NOMO-1 treated with dmso at 0.1 percent for 144 hours (cell line): ENCODE data around the gene CLIP2.
"Not testable (repeated sequence)": the region's sequence is repeated elsewhere in the genome, so short reads cannot be mapped to it uniquely, and the experiment has no call there.

Experiments
- DNase-seq: peaks from one replicate; lab custom pipeline; 2025; ENCODE audit not compliant: unreplicated experiment; lab: John Stamatoyannopoulos, UW

Gene CLIP2

GRCh38 chr7:74289018-74289658, at the start of gene CLIP2:
Gene CLIP2, plus strand, starts transcription at chr7:74289407. Its CDS starts 28,140 bp downstream, at chr7:74317547.
- peak; percentile 94 for DNase-seq

GRCh38 chr7:74240482-74240881, 48.7 kb upstream of the CLIP2 start:
- no peak for DNase-seq

DNA sequence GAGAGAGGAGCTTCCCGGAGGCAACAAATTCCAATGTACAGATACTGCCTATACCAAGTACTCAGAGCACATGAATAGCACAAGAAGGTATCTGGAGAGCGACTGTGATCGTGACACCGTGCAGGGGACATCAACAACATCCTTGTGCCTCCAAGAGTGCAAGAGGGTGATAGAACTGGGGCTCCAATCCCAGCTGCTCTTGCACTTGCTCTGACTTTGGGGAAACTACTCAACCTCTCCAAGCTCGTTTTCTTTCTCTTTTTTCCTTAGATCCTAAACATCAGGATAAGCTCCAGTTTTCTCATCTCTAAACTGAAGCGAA, 47.1 kb upstream of the CLIP2 start:
- DNase-seq = no peak

- DNase-seq = no peak
These were observed 42.7 kb upstream of the CLIP2 start for GRCh38 chr7:74246497-74246896.

- no peak for DNase-seq
These were observed 41.1 kb upstream of the CLIP2 start for GRCh38 chr7:74248156-74248555.

- not testable (repeated sequence) for DNase-seq
These were observed 40.1 kb upstream of the CLIP2 start for GRCh38 chr7:74249058-74249457.

DNA sequence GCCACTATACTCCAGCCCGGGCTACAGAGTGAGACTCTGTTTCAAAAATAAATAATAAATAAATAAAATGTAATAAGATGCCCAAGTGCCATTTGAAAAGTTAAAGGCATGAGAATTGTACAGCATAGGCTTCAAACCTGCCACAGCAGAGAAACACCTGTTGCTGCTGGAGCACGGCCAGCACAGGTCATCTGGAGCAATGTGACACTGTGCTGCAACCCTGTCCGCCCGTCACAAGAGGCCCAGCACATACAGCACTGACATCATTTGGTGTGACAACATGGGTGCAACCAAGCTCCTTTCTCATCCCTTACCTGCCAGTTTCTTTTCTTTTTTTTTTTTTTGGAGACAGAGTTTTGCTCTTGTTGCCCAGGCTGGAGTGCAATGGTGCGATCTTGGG, 36.3 kb upstream of the CLIP2 start:
- DNase-seq = no peak

DNA sequence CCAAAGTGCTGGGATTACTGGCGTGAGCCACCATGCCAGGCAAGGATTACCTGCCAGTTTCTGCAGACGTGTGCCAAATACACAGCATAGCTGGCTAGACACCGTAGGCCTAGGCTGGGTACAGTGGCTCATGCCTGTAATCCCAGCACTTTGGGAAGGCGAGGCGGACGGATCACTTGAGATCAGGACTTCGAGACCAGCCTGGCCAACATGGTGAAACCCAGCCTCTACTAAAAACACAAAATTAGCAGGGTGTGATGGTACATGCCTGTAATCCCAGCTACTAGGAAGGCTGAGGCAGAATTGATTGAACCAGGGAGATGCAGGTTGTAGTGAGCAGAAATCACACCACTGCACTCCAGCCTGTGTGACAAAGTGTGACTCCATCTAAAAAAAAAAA, 35.9 kb upstream of the CLIP2 start:
- no peak for DNase-seq

DNA sequence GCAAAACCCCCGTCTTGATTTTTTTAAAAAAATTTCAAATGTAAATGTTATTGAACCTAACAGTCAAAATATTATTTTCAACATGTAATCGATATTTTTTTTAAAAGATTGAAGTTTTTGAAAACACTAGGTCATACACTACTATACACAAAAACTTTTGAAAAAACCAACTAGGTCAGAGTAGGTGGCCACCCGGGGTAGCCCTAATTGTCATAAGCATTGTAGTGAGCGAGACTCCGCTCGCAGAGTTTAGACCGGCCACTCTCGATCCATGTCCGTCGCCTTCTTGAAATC, 35.4 kb upstream of the CLIP2 start:
- no peak for DNase-seq

GRCh38 chr7:74254129-74254857, 34.9 kb upstream of the CLIP2 start, which contains the start of gene RFC2:
Gene RFC2, minus strand, starts transcription at chr7:74254399. Its CDS starts 16 bp downstream, at chr7:74254383.
- peak; percentile 100 for DNase-seq

- DNase-seq = no peak
These were observed 34.3 kb upstream of the CLIP2 start for GRCh38 chr7:74254858-74255379.

GRCh38 chr7:74255461-74255860, 33.7 kb upstream of the CLIP2 start:
- DNase-seq = not testable (repeated sequence)

DNA sequence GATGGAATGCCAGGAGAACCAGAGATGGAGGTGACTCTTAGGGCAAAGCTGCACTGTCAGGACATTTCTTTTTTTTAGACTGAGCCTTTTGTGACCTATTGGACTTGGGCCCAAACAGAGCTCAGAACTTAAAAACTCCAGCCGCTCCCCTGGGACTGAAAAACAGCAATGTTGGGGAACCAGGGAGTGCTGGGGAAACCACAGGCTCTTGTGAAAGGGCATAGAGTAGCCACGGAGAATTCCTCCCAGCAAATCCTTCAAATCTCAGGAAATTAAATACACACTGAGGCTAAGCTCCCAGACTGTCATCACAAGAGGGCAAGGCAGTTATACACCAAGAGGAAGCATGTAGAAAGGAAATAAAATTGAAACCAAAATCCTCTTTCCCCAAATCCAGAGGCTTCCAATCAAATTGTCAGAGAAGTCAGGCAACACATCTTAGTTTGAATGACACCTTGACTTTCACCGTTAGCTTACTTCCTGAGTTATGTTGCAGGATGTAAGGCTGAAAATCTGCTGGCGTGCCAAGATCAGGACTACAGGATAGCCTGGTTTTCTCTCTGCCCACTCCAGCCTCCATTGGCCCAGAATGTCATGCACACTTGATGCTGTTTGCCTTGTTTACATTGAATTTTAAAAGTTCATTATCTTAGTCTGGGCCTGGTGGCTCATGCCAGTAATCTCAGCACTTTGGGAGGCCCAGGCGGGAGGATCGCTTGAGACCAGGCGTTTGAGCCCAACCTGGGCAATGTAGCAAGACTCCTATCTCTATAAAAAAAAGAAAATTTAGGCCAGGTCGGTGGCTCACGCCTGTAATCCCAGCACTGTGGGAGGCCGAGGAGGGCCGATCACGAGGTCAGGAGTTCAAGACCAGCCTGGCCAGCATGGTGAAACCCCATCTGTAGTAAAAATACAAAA, 32.5 kb upstream of the CLIP2 start:
- DNase-seq = no peak

GRCh38 chr7:74258639-74259038, 30.6 kb upstream of the CLIP2 start:
- no peak for DNase-seq

DNA sequence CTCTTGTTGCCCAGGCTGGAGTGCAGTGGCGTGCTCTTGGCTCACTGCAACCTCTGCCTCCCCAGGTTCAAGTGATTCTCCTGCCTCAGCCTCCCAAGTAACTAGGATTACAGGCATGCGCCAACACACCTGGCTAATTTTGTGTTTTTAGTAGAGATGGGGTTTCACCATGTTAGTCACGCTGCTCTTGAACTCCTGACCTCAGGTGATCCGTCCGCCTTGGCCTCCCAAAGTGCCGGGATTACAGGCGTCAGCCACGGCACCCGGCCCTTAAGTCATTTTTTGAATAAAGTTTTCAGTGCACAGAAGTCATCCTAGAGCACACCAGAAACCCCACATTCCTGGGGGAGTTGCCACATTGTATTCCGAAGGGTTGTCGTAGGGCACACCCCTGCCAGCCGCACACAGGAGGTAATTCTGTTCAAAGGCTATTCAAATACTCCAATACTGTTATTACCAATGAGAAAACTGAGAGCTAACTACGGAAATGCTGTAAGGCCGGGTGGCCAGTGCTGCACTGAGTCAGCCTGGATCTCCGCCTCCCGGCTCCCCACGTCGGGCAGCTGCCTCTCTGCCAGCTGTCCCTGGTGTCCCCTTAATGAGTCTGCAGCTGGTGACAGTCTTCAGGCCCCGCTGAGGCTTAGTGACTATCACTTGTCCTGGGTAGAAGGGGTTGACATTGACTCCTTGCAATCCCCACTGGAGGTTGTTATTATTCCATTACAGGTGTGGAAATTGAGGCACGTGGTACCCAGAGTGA, 26.4 kb upstream of the CLIP2 start:
- DNase-seq = no peak

GRCh38 chr7:74263399-74264120, 25.6 kb upstream of the CLIP2 start:
- DNase-seq = no peak

GRCh38 chr7:74266191-74266963, 22.8 kb upstream of the CLIP2 start:
- peak; percentile 85 for DNase-seq

GRCh38 chr7:74267756-74268565, 21.2 kb upstream of the CLIP2 start:
- DNase-seq = no peak
